GM23338 (cell line): Measurements from ENCODE around the gene CHST11. TPM values are rescaled to one million over a fixed set of nuclear protein-coding genes. Genes with fewer than 3 reads are reported as not detected.

ENCODE experiments used
- ATAC-seq: fragments of 200-7000 bp; cut with Tn5 transposase; 3 replicates; pipeline ENCODE4 v1.9.1; 2020
- DNase-seq: peaks from one replicate; pipeline ENCODE4 v3.0.0-alpha.2; 2015; ENCODE audit warnings: low spot score
- H2AFZ ChIP-seq: fragments of 200-600 bp; sonication (generic); 2 replicates; pipeline ENCODE4 v1.8.0; 2016; ENCODE audit warnings: antibody characterized with exemption, mild to moderate bottlenecking, moderate library complexity
- H3F3A ChIP-seq: fragments of 200-600 bp; sonication (generic); replicated peaks from 2 replicates; pipeline ENCODE4 v1.8.0; 2017; ENCODE audit warnings: antibody characterized with exemption, mixed run types, low read depth
- H3K27ac ChIP-seq: fragments of 200-600 bp; sonication (generic); 2 replicates; pipeline ENCODE4 v1.6.1; 2016; ENCODE audit warnings: low read depth
- H3K27me3 ChIP-seq: fragments of 200-600 bp; sonication (generic); 2 replicates; pipeline ENCODE4 v1.8.0; 2016; ENCODE audit warnings: mild to moderate bottlenecking, mixed run types, moderate library complexity; ENCODE audit not compliant: insufficient read depth
- H3K36me3 ChIP-seq: fragments of 200-600 bp; sonication (generic); 2 replicates; pipeline ENCODE4 v1.8.0; 2016; ENCODE audit warnings: mild to moderate bottlenecking; ENCODE audit not compliant: insufficient read depth
- H3K4me1 ChIP-seq: fragments of 200-600 bp; sonication (generic); 2 replicates; pipeline ENCODE4 v1.8.0; 2016; ENCODE audit warnings: mild to moderate bottlenecking, moderate library complexity; ENCODE audit not compliant: insufficient read depth
- H3K4me2 ChIP-seq: fragments of 200-600 bp; sonication (generic); 2 replicates; pipeline ENCODE4 v1.7.1; 2017; ENCODE audit warnings: mixed run types
- H3K4me3 ChIP-seq: fragments of 200-600 bp; sonication (generic); 2 replicates; pipeline ENCODE4 v1.6.1; 2016; ENCODE audit warnings: mixed run types
- H3K79me2 ChIP-seq: fragments of 200-600 bp; sonication (generic); replicated peaks from 2 replicates; pipeline ENCODE4 v1.8.0; 2017; ENCODE audit warnings: mild to moderate bottlenecking; ENCODE audit not compliant: insufficient read depth
- H3K9me2 ChIP-seq: fragments of 200-600 bp; sonication (generic); 2 replicates; pipeline ENCODE4 v1.8.0; 2017; ENCODE audit not compliant: insufficient read depth
- H4K20me1 ChIP-seq: fragments of 200-600 bp; sonication (generic); replicated peaks from 2 replicates; pipeline ENCODE4 v1.8.0; 2017; ENCODE audit warnings: mild to moderate bottlenecking; ENCODE audit not compliant: insufficient read depth
- H3K27ac Mint-ChIP-seq: 2 replicates; pipeline ENCODE4 v1.8.0; 2020; ENCODE audit warnings: inconsistent platforms, mild to moderate bottlenecking, moderate library complexity, mixed read lengths
- H3K27me3 Mint-ChIP-seq: 3 replicates; pipeline ENCODE4 v1.8.0; 2022; ENCODE audit warnings: low read depth, mild to moderate bottlenecking, moderate library complexity, mixed read lengths, inconsistent platforms; ENCODE audit not compliant: insufficient read depth, poor library complexity
- H3K36me3 Mint-ChIP-seq: 3 replicates; pipeline ENCODE4 v1.8.0; 2021; ENCODE audit warnings: low read depth, mild to moderate bottlenecking, inconsistent platforms, moderate library complexity, mixed read lengths
- H3K4me1 Mint-ChIP-seq: 3 replicates; pipeline ENCODE4 v1.8.0; 2020; ENCODE audit warnings: mild to moderate bottlenecking, inconsistent platforms, mixed read lengths
- H3K4me3 Mint-ChIP-seq: 3 replicates; pipeline ENCODE4 v1.8.0; 2021; ENCODE audit warnings: moderate library complexity, mild to moderate bottlenecking, inconsistent platforms, mixed read lengths
- H3K9me3 Mint-ChIP-seq: 3 replicates; pipeline ENCODE4 v1.8.0; 2020; ENCODE audit warnings: moderate library complexity, mild to moderate bottlenecking, inconsistent platforms, mixed read lengths
- CREB1 ChIP-seq: fragments of 250-450 bp; sonication (Bioruptor Pico); IDR thresholded peaks from 2 replicates; pipeline ENCODE4 v1.5.0; 2020; ENCODE audit warnings: low read depth, mild to moderate bottlenecking, moderate library complexity
- EZH2 ChIP-seq: fragments of 200-600 bp; sonication (generic); IDR thresholded peaks from one replicate; pipeline ENCODE4 v1.8.0; 2017; ENCODE audit warnings: antibody characterized with exemption, mild to moderate bottlenecking, low read depth; ENCODE audit not compliant: unreplicated experiment
- EZH2phosphoT487 ChIP-seq: fragments of 200-600 bp; sonication (generic); IDR thresholded peaks from one replicate; pipeline ENCODE4 v1.8.1; 2018; ENCODE audit warnings: antibody characterized with exemption; ENCODE audit not compliant: unreplicated experiment
- JUNB ChIP-seq: IDR thresholded peaks from one replicate; pipeline ENCODE4 v1.6.1; 2016; ENCODE audit warnings: antibody characterized with exemption; ENCODE audit not compliant: unreplicated experiment
- NANOG ChIP-seq: IDR thresholded peaks from 2 replicates; pipeline ENCODE4 v1.6.1; 2016; ENCODE audit warnings: antibody characterized with exemption, borderline replicate concordance
- POLR2AphosphoS5 ChIP-seq: IDR thresholded peaks from 2 replicates; pipeline ENCODE4 v1.6.1; 2016; ENCODE audit warnings: antibody characterized with exemption, low read depth
- STAT1 ChIP-seq: IDR thresholded peaks from one replicate; pipeline ENCODE4 v1.6.1; 2016; ENCODE audit warnings: antibody characterized with exemption; ENCODE audit not compliant: unreplicated experiment
- ZNF114 ChIP-seq: fragments of 250-450 bp; sonication (Bioruptor Pico); IDR thresholded peaks from 2 replicates; pipeline ENCODE4 v1.5.0; 2020; ENCODE audit warnings: mild to moderate bottlenecking, moderate library complexity
- ZNF331 ChIP-seq: fragments of 250-450 bp; sonication (Bioruptor Pico); IDR thresholded peaks from 2 replicates; pipeline ENCODE4 v1.5.0; 2020; ENCODE audit warnings: low read depth, mild to moderate bottlenecking, moderate library complexity
- polyA plus RNA-seq: library from polyadenylated mRNA; unstranded; fragments of >200 nt; fragmentation: Nextera tagmentation; extraction: Ambion mirVana; gene quantifications from 2 replicates; pipeline ENCODE4 v1.2.1, GENCODE V29; 2016
- total RNA-seq: library from RNA; depleted of rRNA; stranded (reverse); fragments of >200 nt; shearing (Covaris generic); gene quantifications from 2 replicates; pipeline ENCODE4 v1.2.3, GENCODE V29; 2014
- TF ChIP-seq, protein P1 (sequence below), 2 experiments: fragments of 200-600 bp in 1 of 2; sonication (generic) in 1 of 2; conservative IDR thresholded peaks; 2 replicates each; pipeline versions ENCODE4 v1.5.1 to v1.6.1; 2016 to 2017; ENCODE audit warnings: antibody characterized with exemption in 2 of 2, low read depth in 2 of 2, mild to moderate bottlenecking in 2 of 2, moderate library complexity in 1 of 2
- TF ChIP-seq, protein P2 (sequence below): IDR thresholded peaks from 2 replicates; pipeline ENCODE4 v1.6.1; 2016; ENCODE audit warnings: antibody characterized with exemption
- TF ChIP-seq, protein P3 (sequence below): IDR thresholded peaks from one replicate; pipeline ENCODE4 v1.6.1; 2018; ENCODE audit warnings: antibody characterized with exemption; ENCODE audit not compliant: unreplicated experiment
- TF ChIP-seq, protein P4 (sequence below): fragments of 250-450 bp; sonication (Bioruptor Pico); IDR thresholded peaks from 2 replicates; pipeline ENCODE4 v1.5.0; 2020; ENCODE audit warnings: mild to moderate bottlenecking, moderate library complexity

CHST11 gene
- total and polyA plus RNA-seq, 2 experiments from 2014 or later, result 7.7 to 25.7 TPM

DNA sequence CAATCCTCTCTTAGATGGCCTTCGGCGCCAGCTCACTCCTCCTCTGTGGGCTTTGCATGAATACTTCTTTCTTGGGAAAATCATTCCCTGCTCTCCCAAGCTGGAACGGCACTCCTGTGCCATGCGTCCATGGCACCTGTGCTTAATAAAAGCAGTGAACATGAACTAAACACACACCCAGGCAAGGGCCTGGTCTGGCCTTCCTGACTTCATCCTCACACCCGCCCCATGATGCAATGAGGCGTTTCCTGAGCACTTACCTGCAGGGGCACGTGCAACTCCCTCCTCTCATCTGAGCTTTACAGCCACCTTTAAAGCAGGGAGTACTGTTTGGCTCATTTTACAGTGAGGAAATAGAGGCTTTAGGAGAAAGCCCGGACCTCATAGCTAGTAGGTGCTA lies 281.6 kb downstream of the CHST11 start:
- Histone ChIP-seq H3K9me2 (no peaks in the 10 kb centered on the region), H3K4me3 (no peak overlapping the region), H3K4me2 (no peak overlapping the region), H4K20me1 (no peaks in the 10 kb centered on the region), H3K36me3 (no peaks in the 10 kb centered on the region), H3K4me1 (peaks cover 14% of the 10 kb centered on the region; the same call in 1 of the 2 replicates), H3K27ac (no peak overlapping the region), H3K27me3 (no peaks in the 10 kb centered on the region), H3K79me2 (no peaks in the 10 kb centered on the region), H3F3A (no peaks in the 10 kb centered on the region), H2AFZ (no peak overlapping the region)
- Mint-ChIP-seq H3K9me3 (no peaks in the 10 kb centered on the region), H3K4me3 (no peak overlapping the region), H3K36me3 (no peaks in the 10 kb centered on the region), H3K27ac (peak overlapping the region; percentile 86), H3K4me1 (peaks cover 42% of the 10 kb centered on the region), H3K27me3 (peaks cover 2% of the 10 kb centered on the region)
- DNase-seq (no peak), ATAC-seq (no peak)
- TF ChIP-seq ZNF114, result no peak
- TF ChIP-seq, protein P1, sequence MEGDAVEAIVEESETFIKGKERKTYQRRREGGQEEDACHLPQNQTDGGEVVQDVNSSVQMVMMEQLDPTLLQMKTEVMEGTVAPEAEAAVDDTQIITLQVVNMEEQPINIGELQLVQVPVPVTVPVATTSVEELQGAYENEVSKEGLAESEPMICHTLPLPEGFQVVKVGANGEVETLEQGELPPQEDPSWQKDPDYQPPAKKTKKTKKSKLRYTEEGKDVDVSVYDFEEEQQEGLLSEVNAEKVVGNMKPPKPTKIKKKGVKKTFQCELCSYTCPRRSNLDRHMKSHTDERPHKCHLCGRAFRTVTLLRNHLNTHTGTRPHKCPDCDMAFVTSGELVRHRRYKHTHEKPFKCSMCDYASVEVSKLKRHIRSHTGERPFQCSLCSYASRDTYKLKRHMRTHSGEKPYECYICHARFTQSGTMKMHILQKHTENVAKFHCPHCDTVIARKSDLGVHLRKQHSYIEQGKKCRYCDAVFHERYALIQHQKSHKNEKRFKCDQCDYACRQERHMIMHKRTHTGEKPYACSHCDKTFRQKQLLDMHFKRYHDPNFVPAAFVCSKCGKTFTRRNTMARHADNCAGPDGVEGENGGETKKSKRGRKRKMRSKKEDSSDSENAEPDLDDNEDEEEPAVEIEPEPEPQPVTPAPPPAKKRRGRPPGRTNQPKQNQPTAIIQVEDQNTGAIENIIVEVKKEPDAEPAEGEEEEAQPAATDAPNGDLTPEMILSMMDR (conservative IDR thresholded peaks at IDR 0.05; ENCODE audit: low read depth in 2 of 2), result no peak
- no peak for TF ChIP-seq CREB1 (CRISPR knock-in tag)
- TF ChIP-seq POLR2AphosphoS5, result no peak
- no peak for TF ChIP-seq EZH2
- no peak for TF ChIP-seq EZH2phosphoT487
- TF ChIP-seq STAT1, result no peak
- TF ChIP-seq ZNF331 (CRISPR knock-in tag), result no peak
- no peak for TF ChIP-seq NANOG
- TF ChIP-seq, protein P2, sequence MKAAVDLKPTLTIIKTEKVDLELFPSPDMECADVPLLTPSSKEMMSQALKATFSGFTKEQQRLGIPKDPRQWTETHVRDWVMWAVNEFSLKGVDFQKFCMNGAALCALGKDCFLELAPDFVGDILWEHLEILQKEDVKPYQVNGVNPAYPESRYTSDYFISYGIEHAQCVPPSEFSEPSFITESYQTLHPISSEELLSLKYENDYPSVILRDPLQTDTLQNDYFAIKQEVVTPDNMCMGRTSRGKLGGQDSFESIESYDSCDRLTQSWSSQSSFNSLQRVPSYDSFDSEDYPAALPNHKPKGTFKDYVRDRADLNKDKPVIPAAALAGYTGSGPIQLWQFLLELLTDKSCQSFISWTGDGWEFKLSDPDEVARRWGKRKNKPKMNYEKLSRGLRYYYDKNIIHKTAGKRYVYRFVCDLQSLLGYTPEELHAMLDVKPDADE, result no peak
- TF ChIP-seq, protein P3, sequence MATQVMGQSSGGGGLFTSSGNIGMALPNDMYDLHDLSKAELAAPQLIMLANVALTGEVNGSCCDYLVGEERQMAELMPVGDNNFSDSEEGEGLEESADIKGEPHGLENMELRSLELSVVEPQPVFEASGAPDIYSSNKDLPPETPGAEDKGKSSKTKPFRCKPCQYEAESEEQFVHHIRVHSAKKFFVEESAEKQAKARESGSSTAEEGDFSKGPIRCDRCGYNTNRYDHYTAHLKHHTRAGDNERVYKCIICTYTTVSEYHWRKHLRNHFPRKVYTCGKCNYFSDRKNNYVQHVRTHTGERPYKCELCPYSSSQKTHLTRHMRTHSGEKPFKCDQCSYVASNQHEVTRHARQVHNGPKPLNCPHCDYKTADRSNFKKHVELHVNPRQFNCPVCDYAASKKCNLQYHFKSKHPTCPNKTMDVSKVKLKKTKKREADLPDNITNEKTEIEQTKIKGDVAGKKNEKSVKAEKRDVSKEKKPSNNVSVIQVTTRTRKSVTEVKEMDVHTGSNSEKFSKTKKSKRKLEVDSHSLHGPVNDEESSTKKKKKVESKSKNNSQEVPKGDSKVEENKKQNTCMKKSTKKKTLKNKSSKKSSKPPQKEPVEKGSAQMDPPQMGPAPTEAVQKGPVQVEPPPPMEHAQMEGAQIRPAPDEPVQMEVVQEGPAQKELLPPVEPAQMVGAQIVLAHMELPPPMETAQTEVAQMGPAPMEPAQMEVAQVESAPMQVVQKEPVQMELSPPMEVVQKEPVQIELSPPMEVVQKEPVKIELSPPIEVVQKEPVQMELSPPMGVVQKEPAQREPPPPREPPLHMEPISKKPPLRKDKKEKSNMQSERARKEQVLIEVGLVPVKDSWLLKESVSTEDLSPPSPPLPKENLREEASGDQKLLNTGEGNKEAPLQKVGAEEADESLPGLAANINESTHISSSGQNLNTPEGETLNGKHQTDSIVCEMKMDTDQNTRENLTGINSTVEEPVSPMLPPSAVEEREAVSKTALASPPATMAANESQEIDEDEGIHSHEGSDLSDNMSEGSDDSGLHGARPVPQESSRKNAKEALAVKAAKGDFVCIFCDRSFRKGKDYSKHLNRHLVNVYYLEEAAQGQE, result no peak
- TF ChIP-seq, protein P4, sequence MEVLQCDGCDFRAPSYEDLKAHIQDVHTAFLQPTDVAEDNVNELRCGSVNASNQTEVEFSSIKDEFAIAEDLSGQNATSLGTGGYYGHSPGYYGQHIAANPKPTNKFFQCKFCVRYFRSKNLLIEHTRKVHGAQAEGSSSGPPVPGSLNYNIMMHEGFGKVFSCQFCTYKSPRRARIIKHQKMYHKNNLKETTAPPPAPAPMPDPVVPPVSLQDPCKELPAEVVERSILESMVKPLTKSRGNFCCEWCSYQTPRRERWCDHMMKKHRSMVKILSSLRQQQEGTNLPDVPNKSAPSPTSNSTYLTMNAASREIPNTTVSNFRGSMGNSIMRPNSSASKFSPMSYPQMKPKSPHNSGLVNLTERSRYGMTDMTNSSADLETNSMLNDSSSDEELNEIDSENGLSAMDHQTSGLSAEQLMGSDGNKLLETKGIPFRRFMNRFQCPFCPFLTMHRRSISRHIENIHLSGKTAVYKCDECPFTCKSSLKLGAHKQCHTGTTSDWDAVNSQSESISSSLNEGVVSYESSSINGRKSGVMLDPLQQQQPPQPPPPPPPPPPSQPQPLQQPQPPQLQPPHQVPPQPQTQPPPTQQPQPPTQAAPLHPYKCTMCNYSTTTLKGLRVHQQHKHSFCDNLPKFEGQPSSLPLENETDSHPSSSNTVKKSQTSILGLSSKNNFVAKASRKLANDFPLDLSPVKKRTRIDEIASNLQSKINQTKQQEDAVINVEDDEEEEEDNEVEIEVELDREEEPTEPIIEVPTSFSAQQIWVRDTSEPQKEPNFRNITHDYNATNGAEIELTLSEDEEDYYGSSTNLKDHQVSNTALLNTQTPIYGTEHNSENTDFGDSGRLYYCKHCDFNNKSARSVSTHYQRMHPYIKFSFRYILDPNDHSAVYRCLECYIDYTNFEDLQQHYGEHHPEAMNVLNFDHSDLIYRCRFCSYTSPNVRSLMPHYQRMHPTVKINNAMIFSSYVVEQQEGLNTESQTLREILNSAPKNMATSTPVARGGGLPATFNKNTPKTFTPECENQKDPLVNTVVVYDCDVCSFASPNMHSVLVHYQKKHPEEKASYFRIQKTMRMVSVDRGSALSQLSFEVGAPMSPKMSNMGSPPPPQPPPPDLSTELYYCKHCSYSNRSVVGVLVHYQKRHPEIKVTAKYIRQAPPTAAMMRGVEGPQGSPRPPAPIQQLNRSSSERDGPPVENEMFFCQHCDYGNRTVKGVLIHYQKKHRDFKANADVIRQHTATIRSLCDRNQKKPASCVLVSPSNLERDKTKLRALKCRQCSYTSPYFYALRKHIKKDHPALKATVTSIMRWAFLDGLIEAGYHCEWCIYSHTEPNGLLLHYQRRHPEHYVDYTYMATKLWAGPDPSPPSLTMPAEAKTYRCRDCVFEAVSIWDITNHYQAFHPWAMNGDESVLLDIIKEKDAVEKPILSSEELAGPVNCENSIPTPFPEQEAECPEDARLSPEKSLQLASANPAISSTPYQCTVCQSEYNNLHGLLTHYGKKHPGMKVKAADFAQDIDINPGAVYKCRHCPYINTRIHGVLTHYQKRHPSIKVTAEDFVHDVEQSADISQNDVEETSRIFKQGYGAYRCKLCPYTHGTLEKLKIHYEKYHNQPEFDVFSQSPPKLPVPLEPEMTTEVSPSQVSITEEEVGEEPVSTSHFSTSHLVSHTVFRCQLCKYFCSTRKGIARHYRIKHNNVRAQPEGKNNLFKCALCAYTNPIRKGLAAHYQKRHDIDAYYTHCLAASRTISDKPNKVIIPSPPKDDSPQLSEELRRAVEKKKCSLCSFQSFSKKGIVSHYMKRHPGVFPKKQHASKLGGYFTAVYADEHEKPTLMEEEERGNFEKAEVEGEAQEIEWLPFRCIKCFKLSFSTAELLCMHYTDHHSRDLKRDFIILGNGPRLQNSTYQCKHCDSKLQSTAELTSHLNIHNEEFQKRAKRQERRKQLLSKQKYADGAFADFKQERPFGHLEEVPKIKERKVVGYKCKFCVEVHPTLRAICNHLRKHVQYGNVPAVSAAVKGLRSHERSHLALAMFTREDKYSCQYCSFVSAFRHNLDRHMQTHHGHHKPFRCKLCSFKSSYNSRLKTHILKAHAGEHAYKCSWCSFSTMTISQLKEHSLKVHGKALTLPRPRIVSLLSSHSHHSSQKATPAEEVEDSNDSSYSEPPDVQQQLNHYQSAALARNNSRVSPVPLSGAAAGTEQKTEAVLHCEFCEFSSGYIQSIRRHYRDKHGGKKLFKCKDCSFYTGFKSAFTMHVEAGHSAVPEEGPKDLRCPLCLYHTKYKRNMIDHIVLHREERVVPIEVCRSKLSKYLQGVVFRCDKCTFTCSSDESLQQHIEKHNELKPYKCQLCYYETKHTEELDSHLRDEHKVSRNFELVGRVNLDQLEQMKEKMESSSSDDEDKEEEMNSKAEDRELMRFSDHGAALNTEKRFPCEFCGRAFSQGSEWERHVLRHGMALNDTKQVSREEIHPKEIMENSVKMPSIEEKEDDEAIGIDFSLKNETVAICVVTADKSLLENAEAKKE (CRISPR knock-in tag), result no peak
- no peak for TF ChIP-seq JUNB
